ENCODE measurements around the gene CEMP1. TPM values are rescaled to one million over a fixed set of nuclear protein-coding genes. Genes with fewer than 3 reads are reported as not detected.

Gene CEMP1
- total and polyA plus RNA-seq, 2 donors (not counting 1 experiment from before 2014, with no cell fraction given): 0.66 to 2.3 TPM

DNA sequence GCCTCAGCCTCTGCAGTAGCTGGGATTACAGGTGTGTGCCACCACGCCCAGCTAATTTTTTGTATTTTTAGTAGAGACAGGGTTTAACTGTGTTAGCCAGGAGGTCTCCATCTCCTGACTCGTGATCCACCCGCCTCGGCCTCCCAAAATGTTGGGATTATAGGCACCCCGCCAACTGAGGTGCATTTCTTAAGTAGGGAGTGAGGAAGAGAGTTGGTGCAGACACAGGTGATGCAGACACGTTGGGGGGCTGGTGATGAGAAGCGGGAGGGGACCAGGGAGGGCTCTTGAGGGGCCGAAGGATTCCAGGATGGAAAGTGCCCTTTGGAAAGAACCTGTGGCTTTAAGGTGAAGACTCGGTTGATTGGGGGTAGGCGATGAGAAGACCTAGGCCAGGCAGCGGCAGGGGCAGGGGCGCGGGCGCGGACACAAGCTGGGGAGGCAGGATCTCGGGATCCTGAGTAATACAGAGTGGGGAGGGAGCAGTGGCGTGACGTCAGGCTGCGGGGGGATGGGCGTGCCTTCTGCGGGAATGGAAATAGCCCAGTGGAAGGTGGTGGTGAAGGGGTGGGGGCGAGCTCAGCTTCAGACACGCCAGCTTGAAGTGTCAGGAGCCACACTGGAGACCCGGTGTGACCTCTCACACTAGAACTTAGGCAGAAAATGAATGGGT is 19.9 kb downstream of the CEMP1 start:
- CTCF ChIA-PET: interaction anchor here (0.7 to 2.2 kb wide), 2 partner anchors 11 to 303 kb away, joined by 3 to 9 read pairs; no protein-coding TSS in a partner anchor
- Histone ChIP-seq H4K20me1 (ENCODE audit: control insufficient read depth, insufficient read depth, low read length, poor library complexity, severe bottlenecking) (peaks cover 18% of the 10 kb centered on the region), H3K9me3 (ENCODE audit: control extremely low read depth in 1 of 3, control insufficient read depth in 2 of 3, insufficient read depth in 1 of 3, low read length in 2 of 3) (no peaks in the 10 kb centered on the region), H3K27me3 (replicated peaks in 1 of 4; ENCODE audit: control extremely low read depth in 1 of 4, control insufficient read depth in 3 of 4, insufficient read depth in 4 of 4, low read length in 3 of 4) (no peaks in the 10 kb centered on the region), H3K4me1 (ENCODE audit: control insufficient read depth in 2 of 2, insufficient read depth in 2 of 2, low read length in 2 of 2) (peaks cover 81 to 89% of the 10 kb centered on the region in 2 donors), H3K9ac (ENCODE audit: low read length) (no peak overlapping the region), H3K79me2 (ENCODE audit: control insufficient read depth, insufficient read depth, low read length) (peaks cover 54% of the 10 kb centered on the region), H3K36me3 (replicated peaks in 1 of 2; ENCODE audit: control extremely low read depth in 1 of 2, control insufficient read depth in 1 of 2, extremely low read depth in 1 of 2, insufficient read depth in 2 of 2, low read length in 1 of 2) (no peaks in the 10 kb centered on the region), H2AFZ (ENCODE audit: insufficient read depth, low read depth, low read length, poor library complexity, severe bottlenecking) (no peak overlapping the region), H3K4me3 (ENCODE audit: control extremely low read depth in 1 of 5, extremely low read depth in 1 of 5, insufficient read depth in 1 of 5, low read depth in 2 of 5, low read length in 4 of 5) (no peak overlapping the region), H3K27ac (ENCODE audit: low read length in 2 of 2) (peak overlapping the region in 1 of 2 donors; percentile 100), H3K4me2 (replicated peaks; ENCODE audit: low read depth, low read length, poor library complexity, severe bottlenecking) (peak overlapping the region; percentile 76)
- no peak for TF ChIP-seq CTCF (IDR thresholded peaks at IDR 0.05)
- no peak for TF ChIP-seq EZH2 (IDR thresholded peaks at IDR 0.05; ENCODE audit: borderline replicate concordance, insufficient read depth, low read depth, low read length, poor library complexity, severe bottlenecking)
- Mint-ChIP-seq H3K27me3 (no peaks in the 10 kb centered on the region), H3K4me3 (peak overlapping the region; percentile 34), H3K27ac (peak overlapping the region; percentile 70), H3K4me1 (peaks cover 81% of the 10 kb centered on the region), H3K9me3 (ENCODE audit: insufficient read depth) (no peaks in the 10 kb centered on the region)
- ATAC-seq (ENCODE audit: low read depth) (no peak), DNase-seq (peak; percentile 34)
- WGBS (ENCODE audit: insufficient coverage): 91% methylated on average over 23 of the region's 24 CpGs
- intact Hi-C loops (cut with micrococcal nuclease): loop anchor here (2.0 kb wide), 1 partner anchor 170 kb away; the partner anchor contains the start of gene ABCA3
- POLR2A ChIA-PET: interaction anchor here (0.9 kb wide), 1 partner anchor 44 kb away, joined by 5 read pairs; no protein-coding TSS in a partner anchor
